Measurements from ENCODE around the gene PEX5.

DNA sequence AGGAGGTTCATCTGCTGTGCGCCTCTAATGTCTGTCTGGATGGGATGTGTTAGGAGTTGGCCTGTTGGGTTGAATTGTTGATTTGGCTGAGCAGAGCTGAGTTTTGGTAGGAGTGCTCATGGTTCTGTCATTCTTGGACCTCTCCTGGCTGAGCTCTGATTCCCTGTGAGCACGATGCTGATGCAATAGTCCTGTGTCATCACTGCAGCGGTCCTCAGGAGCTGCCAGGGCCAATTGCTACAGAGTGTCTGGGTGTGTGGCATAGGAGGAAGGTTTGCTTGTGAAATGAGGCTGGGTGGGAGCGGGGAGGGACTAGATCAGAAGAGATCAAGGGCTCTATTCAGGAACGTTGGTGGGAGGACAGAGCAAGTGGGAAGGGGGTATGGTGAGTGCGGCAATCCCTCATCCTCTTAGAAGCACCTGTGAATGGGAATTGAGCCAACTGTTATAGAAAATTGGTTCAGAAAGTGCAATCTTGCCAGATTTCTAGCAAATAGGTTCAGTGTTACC, 21.2 kb downstream of the PEX5 start:
- TF ChIP-seq, protein P1, sequence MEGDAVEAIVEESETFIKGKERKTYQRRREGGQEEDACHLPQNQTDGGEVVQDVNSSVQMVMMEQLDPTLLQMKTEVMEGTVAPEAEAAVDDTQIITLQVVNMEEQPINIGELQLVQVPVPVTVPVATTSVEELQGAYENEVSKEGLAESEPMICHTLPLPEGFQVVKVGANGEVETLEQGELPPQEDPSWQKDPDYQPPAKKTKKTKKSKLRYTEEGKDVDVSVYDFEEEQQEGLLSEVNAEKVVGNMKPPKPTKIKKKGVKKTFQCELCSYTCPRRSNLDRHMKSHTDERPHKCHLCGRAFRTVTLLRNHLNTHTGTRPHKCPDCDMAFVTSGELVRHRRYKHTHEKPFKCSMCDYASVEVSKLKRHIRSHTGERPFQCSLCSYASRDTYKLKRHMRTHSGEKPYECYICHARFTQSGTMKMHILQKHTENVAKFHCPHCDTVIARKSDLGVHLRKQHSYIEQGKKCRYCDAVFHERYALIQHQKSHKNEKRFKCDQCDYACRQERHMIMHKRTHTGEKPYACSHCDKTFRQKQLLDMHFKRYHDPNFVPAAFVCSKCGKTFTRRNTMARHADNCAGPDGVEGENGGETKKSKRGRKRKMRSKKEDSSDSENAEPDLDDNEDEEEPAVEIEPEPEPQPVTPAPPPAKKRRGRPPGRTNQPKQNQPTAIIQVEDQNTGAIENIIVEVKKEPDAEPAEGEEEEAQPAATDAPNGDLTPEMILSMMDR (IDR thresholded peaks at IDR 0.05), result no peak
- no peak for TF ChIP-seq POLR2A (IDR thresholded peaks at IDR 0.05)

Data from heart left ventricle (tissue), 13 donors.